IPS-18c (cell line): ENCODE measurements around the gene SPEF2.
A peak's percentile ranks its signal among the peaks of the same experiment; 100 is the strongest.

Experiments
- H3K4me3 ChIP-seq: 2 replicates; pipeline ENCODE4 v1.7.0; 2013; ENCODE audit warnings: low read depth, mild to moderate bottlenecking, low read length, moderate library complexity; ENCODE audit not compliant: insufficient read depth
- H3K9me3 ChIP-seq: one replicate; pipeline ENCODE4 v1.6.1; 2013; ENCODE audit warnings: mild to moderate bottlenecking, low read length, moderate library complexity; ENCODE audit not compliant: control insufficient read depth, insufficient read depth

SPEF2 gene, protein sequence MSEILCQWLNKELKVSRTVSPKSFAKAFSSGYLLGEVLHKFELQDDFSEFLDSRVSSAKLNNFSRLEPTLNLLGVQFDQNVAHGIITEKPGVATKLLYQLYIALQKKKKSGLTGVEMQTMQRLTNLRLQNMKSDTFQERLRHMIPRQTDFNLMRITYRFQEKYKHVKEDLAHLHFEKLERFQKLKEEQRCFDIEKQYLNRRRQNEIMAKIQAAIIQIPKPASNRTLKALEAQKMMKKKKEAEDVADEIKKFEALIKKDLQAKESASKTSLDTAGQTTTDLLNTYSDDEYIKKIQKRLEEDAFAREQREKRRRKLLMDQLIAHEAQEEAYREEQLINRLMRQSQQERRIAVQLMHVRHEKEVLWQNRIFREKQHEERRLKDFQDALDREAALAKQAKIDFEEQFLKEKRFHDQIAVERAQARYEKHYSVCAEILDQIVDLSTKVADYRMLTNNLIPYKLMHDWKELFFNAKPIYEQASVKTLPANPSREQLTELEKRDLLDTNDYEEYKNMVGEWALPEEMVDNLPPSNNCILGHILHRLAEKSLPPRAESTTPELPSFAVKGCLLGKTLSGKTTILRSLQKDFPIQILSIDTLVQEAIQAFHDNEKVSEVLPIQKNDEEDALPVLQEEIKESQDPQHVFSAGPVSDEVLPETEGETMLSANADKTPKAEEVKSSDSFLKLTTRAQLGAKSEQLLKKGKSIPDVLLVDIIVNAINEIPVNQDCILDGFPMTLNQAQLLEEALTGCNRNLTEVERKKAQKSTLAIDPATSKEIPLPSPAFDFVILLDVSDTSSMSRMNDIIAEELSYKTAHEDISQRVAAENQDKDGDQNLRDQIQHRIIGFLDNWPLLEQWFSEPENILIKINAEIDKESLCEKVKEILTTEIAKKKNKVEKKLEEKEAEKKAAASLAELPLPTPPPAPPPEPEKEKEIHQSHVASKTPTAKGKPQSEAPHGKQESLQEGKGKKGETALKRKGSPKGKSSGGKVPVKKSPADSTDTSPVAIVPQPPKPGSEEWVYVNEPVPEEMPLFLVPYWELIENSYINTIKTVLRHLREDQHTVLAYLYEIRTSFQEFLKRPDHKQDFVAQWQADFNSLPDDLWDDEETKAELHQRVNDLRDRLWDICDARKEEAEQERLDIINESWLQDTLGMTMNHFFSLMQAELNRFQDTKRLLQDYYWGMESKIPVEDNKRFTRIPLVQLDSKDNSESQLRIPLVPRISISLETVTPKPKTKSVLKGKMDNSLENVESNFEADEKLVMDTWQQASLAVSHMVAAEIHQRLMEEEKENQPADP (N-terminal part only)

DNA sequence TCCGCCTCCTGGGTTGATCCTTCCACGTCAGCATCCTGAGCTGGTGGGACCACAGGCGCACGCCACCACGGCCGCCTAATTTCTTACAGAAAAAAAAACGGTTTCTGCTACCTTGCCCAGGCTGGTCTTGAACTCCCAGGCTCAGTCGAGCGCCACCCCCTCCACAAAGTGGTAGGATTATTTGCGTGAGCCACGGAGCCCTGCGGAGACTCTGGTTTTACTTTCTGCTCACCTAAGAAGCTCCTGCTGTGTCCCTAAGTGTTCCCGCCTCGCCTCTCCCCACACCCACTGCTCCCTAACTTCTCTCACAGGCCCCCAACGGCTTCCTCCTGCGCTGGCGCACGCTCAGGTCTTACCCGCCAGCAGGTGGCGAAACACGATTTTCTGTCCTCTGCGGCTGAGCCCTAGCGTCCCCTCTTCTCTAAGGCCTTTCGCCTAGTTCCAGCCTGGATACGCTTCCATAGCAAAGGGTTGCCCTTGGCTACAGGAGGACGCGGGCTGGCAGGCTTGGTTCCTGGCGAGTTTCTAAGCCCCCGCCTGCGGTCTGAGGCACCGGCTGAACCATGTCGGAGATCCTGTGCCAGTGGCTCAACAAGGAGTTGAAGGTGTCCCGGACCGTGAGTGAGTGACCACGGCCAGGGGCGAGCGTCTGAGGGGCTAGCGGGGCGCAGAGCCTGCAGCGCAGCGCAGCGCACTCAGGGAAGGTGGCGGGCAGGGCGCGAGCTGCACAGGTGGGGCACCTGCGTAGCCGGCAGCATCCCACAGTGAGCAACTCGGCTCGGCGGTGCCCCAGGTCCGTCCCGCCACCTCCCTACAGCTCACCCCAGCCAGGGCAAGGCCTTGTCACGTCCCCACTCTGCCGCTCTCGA is at the start of gene SPEF2:
TSS of gene SPEF2 (plus strand) at position 429 of the 869 bp plus-strand sequence. CDS start at position 564, 135 bp downstream.
- no peaks in the 10 kb centered on the region for H3K9me3 ChIP-seq
- H3K4me3 ChIP-seq = peak within 1 kb of the TSS; percentile 91

DNA sequence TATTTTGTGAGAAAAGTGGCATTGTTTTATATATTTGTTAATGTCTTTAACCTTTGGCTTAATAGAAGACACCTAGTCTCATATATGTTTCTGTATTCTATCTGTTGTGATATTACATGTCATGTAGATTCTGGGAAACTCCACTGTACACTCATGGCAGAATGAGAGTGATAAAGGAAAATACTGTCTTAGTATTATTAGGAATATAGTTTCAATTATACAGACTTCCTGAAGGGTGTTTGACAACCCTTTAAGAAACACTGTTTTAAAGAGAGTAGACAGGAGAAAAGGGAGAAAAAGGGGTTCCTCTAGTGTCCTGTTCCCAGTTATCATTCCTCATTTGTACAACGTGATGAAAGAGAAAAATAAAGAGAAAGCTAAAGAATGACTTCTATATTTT is 42.1 kb upstream of the SPEF2 start:
- H3K9me3 ChIP-seq = no peaks in the 10 kb centered on the region
- no peak overlapping the region for H3K4me3 ChIP-seq

DNA sequence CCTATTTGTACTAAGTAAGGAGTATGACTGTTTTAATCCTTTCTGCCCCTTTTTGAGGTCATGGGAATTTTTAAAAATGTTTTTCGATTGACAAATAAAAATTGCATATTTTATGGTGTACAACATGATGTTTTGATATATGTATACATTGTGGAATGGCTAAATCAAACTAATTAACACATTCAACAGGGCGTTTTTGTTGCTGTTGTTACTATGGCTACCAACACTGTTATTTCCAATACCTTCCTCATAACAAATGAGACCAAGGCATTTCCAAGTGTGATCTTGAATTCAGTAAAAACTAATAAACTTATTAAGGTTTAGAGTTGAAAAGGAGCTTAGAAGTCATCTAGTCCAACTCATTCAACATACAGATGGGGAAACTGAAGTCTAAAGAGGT is 30.2 kb upstream of the SPEF2 start:
- no peaks in the 10 kb centered on the region for H3K9me3 ChIP-seq
- H3K4me3 ChIP-seq = no peak overlapping the region

DNA sequence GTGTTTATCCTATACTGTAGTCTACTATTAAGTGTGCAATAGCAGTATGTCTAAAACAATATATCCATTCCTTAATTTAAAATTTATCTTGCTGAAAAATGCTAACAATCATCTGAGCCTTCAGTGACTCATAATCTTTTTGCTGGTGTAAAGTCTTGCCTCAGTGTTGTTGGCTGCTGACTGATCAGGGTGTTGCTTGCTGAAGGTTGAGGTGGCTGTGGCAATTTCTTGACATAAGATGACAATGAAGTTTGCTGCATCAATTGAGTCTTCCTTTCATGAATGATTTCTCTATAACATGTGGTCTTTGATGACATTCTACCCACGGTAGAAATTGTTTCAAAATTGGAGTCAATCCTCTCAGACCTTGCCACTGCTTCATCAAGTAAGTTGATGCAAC is 24.3 kb upstream of the SPEF2 start:
- H3K9me3 ChIP-seq = no peaks in the 10 kb centered on the region
- H3K4me3 ChIP-seq = no peak overlapping the region

DNA sequence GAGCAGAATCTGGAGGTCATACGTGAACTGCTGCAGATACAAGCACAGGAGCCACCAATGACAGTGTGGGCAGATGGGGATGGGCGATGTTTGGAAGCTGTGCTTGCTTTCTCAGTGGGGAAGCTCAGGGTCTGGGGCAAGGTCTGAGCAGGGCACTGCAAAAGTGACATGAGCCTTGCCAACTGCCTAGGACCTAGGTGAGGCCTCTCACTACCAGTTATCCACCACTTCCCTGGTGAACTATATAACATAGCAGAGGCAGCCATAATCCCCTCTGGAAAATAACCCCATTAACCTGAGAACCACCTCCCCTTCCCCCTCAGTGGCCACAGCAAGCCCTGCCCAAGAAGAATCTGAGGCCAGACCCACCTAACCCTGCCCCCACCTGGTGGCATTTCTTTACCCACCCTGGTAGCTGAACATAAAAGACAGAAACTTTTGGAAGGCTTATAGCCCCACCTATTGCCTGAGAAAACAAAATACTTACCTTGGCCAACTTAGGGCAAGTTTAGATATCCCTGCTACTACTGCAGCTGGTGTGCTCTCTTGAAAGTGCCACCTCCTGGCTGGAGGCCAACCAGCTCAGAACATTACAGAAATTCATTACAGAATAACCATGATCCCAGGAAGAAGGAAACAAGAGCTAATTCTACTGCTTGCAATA is 18.8 kb upstream of the SPEF2 start:
- Histone ChIP-seq H3K9me3 (no peaks in the 10 kb centered on the region), H3K4me3 (no peak overlapping the region)

DNA sequence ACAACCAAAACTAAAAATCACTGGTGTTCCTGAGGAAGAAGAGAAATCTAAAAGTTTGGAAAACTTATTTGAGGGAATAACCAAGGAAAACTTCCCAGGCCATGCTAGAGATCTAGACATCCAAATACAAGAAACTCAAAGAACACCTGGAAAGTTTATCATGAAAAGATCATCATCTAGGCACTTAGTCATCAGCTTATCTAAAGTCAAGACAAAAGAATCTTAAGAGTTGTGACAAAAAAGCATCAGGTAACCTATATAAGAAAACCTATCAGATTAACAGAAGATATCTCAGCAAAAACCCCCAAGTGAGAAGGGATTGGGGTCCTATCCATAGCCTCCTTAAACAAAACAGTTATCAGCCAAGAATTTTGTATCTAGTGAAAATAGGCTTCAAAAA is 17.1 kb upstream of the SPEF2 start:
- Histone ChIP-seq H3K4me3 (no peak overlapping the region), H3K9me3 (no peaks in the 10 kb centered on the region)

DNA sequence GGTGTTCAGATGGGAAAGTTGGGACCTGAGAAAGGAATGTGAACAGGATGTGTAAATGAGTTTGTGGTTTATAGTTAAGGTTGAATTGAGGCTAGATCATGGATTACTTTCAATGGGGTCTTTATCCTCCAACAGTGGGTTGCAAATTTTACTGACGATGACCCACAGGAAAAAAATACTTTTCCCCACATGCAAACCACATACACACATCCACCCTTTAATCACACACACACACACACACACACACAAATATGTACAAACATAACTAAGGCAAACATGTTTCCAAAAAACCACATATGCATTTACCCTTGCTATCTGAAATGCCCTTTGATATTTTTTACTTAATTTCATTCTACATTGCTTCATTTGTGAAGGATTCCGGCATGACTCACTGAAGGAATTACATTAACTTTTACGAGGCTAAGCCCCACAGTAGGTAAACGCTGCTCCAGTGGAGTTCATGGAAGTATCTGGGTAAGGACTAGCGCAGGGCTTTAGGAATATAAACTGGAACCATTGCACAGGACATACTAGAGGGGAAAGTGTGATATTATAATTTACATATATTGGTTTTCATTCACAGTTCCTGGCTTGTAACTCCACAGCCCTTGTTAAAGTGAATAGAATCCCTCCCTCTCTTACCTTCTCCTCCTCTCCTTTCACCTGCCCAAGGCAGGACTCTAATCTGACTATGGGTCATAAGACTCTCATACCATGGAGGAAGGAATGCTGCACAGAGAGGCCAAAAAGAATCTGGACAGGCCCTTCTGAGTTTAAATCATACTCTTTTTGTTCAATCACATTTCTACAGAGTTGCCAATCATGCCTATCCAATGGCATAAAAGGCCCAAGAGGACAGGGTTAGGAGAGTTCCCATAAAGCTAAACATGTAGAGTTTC is 8.5 kb upstream of the SPEF2 start:
- Histone ChIP-seq H3K9me3 (no peaks in the 10 kb centered on the region), H3K4me3 (no peak overlapping the region)

DNA sequence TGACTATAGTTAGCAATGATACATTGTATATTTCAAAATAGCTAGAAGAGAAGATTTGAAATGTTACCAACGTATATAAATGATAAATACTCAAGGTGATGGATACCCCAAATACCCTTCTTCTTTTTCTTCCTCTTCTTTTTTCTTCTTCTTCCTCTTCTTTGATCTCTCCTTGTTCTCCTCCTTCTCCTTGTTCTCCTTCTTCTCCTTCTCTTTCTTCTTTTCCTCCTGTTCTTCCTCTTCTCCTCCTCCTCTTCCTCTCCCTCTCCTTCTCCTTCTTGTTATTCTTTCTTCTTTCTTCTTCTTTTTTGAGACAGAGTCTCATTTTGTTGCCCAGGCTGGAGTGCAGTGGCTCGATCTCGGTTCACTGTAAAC is 616 bp upstream of the SPEF2 start:
- H3K4me3 ChIP-seq = no peak overlapping the region
- H3K9me3 ChIP-seq = no peaks in the 10 kb centered on the region

DNA sequence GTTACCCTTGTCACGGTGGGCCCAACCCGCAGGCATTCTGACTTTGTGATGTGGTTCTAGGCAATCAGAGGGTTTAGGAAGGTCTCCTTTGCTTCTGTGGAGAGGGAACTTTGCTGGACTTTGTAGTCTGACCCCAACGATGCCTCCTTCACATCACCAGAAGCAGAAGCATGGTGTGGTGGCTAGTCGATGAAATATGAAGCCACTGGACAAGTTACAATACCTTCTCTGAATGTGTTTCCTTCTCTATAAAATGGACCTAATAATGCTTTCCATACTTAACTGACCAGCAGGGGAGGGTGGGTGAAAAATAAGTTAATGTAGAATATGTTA is 607 bp downstream of the SPEF2 start:
- H3K4me3 ChIP-seq = peak overlapping the region; percentile 91
- H3K9me3 ChIP-seq = no peaks in the 10 kb centered on the region

DNA sequence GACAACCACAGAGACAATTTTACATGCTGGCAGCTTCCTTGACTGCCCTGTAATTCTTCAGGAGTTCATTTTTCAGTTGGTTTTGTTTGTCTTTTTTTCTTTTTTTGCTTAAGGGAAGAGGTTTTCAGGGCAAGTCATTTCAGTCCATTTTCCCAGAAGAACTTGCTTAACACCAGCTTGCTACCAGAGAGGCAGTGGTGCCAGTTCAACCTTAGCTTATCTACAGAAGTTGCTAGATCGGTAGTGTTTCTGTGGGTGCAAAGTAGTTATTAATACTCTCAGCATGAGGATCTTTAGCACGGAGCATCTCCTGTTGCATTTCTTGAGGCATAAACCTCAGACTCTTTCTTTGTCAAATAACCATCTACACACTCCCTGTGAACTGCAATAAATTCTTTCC is 1.1 kb downstream of the SPEF2 start:
- H3K4me3 ChIP-seq = no peak overlapping the region
- no peaks in the 10 kb centered on the region for H3K9me3 ChIP-seq

DNA sequence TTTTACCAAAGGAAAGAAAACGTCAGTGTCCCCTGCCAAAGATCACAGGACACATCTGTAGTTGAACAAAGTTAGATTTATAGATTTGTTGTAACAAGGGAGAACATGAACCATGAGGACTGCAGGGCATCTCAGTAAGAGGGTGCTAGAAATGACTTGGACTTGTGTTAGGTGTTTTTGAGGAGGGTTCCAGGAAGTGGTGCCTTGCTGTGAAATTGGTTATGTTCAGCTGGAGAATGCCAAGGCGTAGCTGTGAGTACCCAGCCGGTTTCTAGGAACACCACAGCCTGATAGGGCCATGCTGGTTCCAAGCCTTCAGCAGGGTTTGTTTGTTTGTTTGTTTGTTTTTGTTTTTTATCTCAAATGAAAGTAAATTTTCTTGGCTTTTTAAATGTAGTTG is 5.3 kb downstream of the SPEF2 start:
- Histone ChIP-seq H3K4me3 (no peak overlapping the region), H3K9me3 (no peaks in the 10 kb centered on the region)

DNA sequence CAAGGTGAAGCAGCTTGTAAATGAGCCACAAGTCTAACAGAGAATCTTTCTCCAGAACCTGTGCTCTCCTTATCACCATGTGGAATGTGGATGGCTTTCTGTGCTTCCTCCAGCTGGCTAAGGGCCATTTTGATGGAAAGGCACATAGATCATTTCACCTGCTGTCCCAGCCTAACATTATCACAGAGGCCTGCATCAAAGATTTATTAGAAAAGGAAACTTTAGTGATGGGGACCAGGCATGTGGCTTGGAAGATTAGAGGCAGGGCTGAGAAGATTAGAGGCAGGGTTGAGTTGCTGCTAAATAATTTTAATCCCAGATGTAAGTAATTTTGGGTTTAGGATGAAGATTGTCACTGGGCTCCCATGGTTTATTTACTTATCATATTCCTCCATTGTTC is 6.3 kb downstream of the SPEF2 start:
- Histone ChIP-seq H3K4me3 (no peak overlapping the region), H3K9me3 (no peaks in the 10 kb centered on the region)

DNA sequence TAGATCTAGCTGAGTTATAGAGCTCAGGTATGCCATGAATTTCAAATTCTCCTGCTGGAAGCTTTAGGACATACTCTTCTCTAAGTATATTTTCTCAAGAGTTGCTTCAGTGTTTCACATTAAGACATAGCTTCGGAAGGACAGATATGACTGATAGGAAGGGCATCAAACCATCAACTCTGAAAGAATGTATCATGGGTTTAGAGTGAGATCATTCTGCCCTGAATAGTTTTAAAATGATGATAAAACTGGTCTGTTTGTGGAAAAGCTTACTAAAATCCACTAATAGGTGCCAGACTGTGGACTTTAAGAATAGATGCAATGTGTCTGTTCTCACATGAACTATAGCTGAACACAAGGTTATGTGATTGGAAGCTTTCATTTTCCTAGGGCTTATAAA is 8.4 kb downstream of the SPEF2 start:
- Histone ChIP-seq H3K9me3 (no peaks in the 10 kb centered on the region), H3K4me3 (no peak overlapping the region)

DNA sequence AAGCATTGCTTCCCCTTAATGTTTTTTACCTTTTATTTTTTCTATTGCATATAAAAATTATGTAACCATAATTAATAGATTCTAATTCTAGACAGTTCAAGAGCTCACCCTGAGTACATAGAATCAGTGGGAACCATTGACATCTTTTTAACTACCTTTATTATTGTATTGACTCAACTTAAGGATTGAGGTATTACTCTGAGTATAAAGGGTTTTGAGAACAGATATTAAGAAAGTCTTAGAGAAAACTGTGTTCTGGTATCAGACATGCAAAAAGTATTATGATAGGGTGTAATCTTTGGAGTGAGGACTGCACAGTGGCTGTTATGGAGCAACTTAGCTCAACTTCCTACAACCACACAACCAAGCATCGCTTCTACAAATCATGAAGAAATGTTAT is 8.9 kb downstream of the SPEF2 start:
- H3K9me3 ChIP-seq = no peaks in the 10 kb centered on the region
- H3K4me3 ChIP-seq = no peak overlapping the region

DNA sequence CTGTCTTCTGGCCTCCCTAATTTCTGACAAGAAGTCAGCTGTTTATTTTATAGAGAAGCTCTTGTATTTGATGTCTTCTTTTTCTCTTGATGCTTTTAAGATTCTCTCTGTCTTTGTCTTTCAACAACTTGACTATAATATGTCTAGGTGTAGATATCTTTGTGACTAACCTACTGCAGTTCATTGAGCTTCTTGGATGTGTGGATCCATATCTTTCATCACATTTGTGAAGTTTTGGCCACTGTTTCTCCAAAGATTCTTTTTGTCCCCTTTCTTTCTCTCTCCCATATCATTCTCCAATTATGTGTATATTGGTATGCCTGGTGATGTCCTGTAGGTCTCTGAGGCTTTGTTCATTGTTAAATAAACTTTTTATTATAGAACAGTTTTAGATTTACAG is 16.7 kb downstream of the SPEF2 start:
- Histone ChIP-seq H3K4me3 (no peak overlapping the region), H3K9me3 (no peaks in the 10 kb centered on the region)

DNA sequence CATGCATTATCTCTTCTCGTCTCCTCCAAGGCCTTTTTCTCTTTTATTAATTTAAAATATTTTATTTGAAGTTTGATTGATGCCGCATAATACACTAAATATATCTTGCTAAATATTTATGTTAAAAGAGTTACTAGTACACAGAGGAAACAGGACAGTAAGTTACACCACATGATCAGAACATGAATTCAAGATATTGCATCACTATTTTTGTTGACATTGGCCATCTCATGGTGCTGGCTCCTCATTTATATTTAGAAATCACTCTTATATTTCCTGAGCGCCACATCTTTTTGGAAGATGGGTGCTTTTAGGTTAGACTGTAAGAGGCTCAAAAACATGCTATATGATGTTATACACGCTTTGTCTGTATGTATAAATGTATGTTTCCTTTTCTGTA is 23.0 kb downstream of the SPEF2 start:
- peaks cover 2% of the 10 kb centered on the region for H3K9me3 ChIP-seq

More for the DNA sequence above, 23.0 kb downstream of the SPEF2 start:
- H3K4me3 ChIP-seq = no peak overlapping the region
